OCI-LY3 (cell line): ENCODE data around the gene CIDEB.

Experiments
- EZH2phosphoT487 ChIP-seq: fragments of 200-600 bp; shearing (Covaris generic); IDR thresholded peaks from 2 replicates; pipeline ENCODE4 v1.6.1; 2018; ENCODE audit warnings: antibody characterized with exemption, mixed run types, low read depth
- TF ChIP-seq, protein P1 (sequence below): fragments of 200-600, 300-600 bp; sonication (generic); IDR thresholded peaks from 2 replicates; pipeline ENCODE4 v1.5.1; 2014; ENCODE audit warnings: antibody characterized with exemption, low read length, low read depth

DNA sequence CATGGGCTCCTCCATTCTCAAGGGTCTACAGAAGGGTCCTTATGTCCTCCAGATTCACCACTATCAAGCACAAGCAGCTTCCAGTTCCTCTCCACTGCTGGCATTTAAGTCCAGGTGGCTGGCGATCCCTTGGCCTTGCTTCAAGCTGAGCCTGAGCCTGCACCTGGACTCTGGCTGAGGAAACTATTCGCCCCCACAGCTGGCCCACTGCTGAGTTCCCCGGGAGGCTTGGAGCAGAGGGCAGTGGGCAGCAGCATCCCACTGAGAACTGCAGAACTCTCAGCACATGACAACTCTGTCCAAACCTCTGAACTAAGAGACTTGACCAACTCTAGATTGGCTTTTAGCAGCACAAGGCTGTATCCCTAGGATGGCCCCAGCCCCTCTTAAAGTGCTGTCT, 25.0 kb downstream of the CIDEB start:
- TF ChIP-seq, protein P1, sequence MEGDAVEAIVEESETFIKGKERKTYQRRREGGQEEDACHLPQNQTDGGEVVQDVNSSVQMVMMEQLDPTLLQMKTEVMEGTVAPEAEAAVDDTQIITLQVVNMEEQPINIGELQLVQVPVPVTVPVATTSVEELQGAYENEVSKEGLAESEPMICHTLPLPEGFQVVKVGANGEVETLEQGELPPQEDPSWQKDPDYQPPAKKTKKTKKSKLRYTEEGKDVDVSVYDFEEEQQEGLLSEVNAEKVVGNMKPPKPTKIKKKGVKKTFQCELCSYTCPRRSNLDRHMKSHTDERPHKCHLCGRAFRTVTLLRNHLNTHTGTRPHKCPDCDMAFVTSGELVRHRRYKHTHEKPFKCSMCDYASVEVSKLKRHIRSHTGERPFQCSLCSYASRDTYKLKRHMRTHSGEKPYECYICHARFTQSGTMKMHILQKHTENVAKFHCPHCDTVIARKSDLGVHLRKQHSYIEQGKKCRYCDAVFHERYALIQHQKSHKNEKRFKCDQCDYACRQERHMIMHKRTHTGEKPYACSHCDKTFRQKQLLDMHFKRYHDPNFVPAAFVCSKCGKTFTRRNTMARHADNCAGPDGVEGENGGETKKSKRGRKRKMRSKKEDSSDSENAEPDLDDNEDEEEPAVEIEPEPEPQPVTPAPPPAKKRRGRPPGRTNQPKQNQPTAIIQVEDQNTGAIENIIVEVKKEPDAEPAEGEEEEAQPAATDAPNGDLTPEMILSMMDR = no peak
- TF ChIP-seq EZH2phosphoT487 = no peak
